Measurements from ENCODE around the gene FBRSL1.

The FBRSL1 gene

GRCh38 chr12:132486168-132486567, 3.8 kb upstream of the FBRSL1 start:
- DNase-seq: no peak

GRCh38 chr12:132486576-132486975, 3.4 kb upstream of the FBRSL1 start:
- DNase-seq: no peak

GRCh38 chr12:132487311-132487741, 2.6 kb upstream of the FBRSL1 start:
- DNase-seq: no peak

- no peak for DNase-seq
Observed at GRCh38 chr12:132488127-132489077, 1.5 kb upstream of the FBRSL1 start.

- DNase-seq: no peak
Observed at GRCh38 chr12:132489078-132489601, 811 bp upstream of the FBRSL1 start.

- no peak for DNase-seq
Observed at GRCh38 chr12:132490422-132491137, 629 bp downstream of the FBRSL1 start.

- no peak for DNase-seq
Observed at GRCh38 chr12:132491138-132491663, 1.2 kb downstream of the FBRSL1 start.

- no peak for DNase-seq
Observed at GRCh38 chr12:132491761-132492378, 1.9 kb downstream of the FBRSL1 start.

- DNase-seq: no peak
Observed at GRCh38 chr12:132492522-132492921, 2.6 kb downstream of the FBRSL1 start.

- no peak for DNase-seq
Observed at GRCh38 chr12:132492951-132493350, 3.0 kb downstream of the FBRSL1 start.

GRCh38 chr12:132493482-132494178, 3.7 kb downstream of the FBRSL1 start:
- no peak for DNase-seq

GRCh38 chr12:132494294-132495164, 4.6 kb downstream of the FBRSL1 start:
- no peak for DNase-seq

- no peak for DNase-seq
Observed at GRCh38 chr12:132495165-132495544, 5.2 kb downstream of the FBRSL1 start.

GRCh38 chr12:132495629-132496357, 5.8 kb downstream of the FBRSL1 start:
- DNase-seq: no peak

- no peak for DNase-seq
Observed at GRCh38 chr12:132496358-132496669, 6.4 kb downstream of the FBRSL1 start.

GRCh38 chr12:132496710-132497109, 6.8 kb downstream of the FBRSL1 start:
- DNase-seq: no peak

GRCh38 chr12:132497514-132498405, 7.8 kb downstream of the FBRSL1 start:
- DNase-seq: no peak

GRCh38 chr12:132498931-132499330, 9.0 kb downstream of the FBRSL1 start:
- no peak for DNase-seq

GRCh38 chr12:132500142-132500855, 10.3 kb downstream of the FBRSL1 start:
- DNase-seq: no peak
